Activated naive CD8-positive, alpha-beta T cell treated with anti-CD3 and anti-CD28 coated beads, Interleukin-2, amount 10 ng/mL, durations not matched to agents 7 days and 5 days (primary cell): Measurements from ENCODE around the gene ARMC12. TPM values are rescaled to one million over a fixed set of nuclear protein-coding genes. Genes with fewer than 3 reads are reported as not detected.
A peak's percentile ranks its signal among the peaks of the same experiment; 100 is the strongest.

ENCODE experiments used
- ATAC-seq: fragments of 150-1000 bp; cut with Tn5 transposase; one replicate; pipeline ENCODE4 v1.10.0; 2021; ENCODE audit warnings: low read depth, moderate library complexity
- POLR2A ChIA-PET: fragments of 350-600 bp; sonication (Branson Sonifier 250); formaldehyde crosslinking; loops from one replicate; lab custom pipeline; 2021; ENCODE audit warnings: antibody characterized with exemption; lab: Charles Lee
- DNase-seq: peaks from one replicate; pipeline ENCODE4 v3.0.0; 2021
- H3K27ac Mint-ChIP-seq: one replicate; pipeline ENCODE4 v1.8.0; 2022; ENCODE audit warnings: mild to moderate bottlenecking, mixed read lengths
- H3K27me3 Mint-ChIP-seq: one replicate; pipeline ENCODE4 v1.8.0; 2022; ENCODE audit warnings: mild to moderate bottlenecking, moderate library complexity, mixed read lengths
- H3K36me3 Mint-ChIP-seq: one replicate; pipeline ENCODE4 v1.8.0; 2021; ENCODE audit warnings: mild to moderate bottlenecking, mixed read lengths
- H3K4me1 Mint-ChIP-seq: one replicate; pipeline ENCODE4 v1.8.0; 2021; ENCODE audit warnings: mixed read lengths
- H3K4me3 Mint-ChIP-seq: one replicate; pipeline ENCODE4 v1.8.0; 2022; ENCODE audit warnings: mild to moderate bottlenecking, moderate library complexity, mixed read lengths
- H3K9me3 Mint-ChIP-seq: one replicate; pipeline ENCODE4 v1.8.0; 2021; ENCODE audit warnings: mixed read lengths
- total RNA-seq, 2 experiments: library from RNA; stranded (reverse); gene quantifications; one replicate each; pipeline ENCODE4 v1.2.3, GENCODE V29; 2021

The ARMC12 gene
- total RNA-seq, 2 experiments from 2014 or later = 0.85 to 0.97 TPM

DNA sequence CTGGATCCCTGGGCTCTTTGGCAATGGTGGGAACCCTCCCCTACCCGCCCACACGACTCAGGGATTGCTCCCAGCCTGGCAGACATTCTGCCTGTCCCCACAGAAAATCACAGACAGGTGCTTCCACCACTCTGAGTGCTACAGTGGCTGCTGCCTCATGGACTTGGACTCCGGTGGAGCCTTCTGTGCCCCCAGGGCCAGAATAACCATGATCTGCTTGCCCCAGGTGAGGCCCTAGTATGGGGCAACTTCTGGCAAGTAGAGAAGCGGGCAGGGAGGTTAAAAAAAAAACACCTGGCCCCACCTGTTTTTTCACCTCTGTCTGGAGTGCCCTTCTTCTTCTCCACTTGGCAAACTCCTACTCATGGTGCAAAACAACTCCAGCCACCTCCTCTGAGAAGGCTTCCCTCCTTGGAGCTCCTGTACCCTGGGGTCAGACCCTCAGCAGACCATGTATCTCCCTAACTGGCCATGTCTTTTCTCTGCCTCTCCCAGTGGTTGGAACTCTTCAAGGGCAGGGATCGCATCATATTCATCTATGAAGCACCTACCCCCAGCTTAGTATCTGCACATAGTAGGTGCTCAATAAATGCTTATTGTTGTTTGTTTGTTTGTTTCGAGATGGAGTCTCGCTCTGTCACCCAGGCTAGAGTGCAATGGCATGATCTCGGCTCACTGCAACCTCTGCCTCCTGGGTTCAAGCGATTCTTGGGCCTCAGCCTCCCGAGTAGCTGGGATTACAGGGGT, 40.7 kb downstream of the ARMC12 start:
- no peak for ATAC-seq
- Mint-ChIP-seq H3K4me1 (peaks cover 4% of the 10 kb centered on the region), H3K27ac (no peak overlapping the region), H3K4me3 (peak overlapping the region; percentile 29), H3K36me3 (no peaks in the 10 kb centered on the region), H3K9me3 (no peaks in the 10 kb centered on the region), H3K27me3 (peaks cover 32% of the 10 kb centered on the region)
- no peak for DNase-seq
- POLR2A ChIA-PET = no interaction called here

DNA sequence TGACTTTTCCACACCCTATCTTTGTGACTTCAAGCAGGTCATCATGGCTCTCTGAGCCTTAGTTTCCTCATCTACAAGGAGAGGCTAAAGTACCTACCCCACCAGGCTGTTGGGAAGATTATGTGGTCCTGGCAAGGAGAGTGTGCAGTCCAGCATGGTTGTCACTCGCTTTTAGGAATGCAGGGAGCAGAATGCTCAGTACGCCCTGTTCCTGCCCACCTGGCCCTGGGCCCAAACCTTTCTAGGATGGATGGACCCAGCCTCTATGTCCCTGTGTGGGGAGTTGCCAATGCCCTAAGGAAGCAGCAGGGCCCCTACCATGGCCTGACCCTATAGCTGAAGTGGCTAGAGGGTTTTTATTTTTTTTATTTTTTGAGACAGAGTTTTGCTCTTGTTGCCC, 41.6 kb downstream of the ARMC12 start:
- Mint-ChIP-seq H3K27me3 (peaks cover 32% of the 10 kb centered on the region), H3K27ac (no peak overlapping the region), H3K4me3 (no peak overlapping the region), H3K4me1 (peaks cover 4% of the 10 kb centered on the region), H3K36me3 (no peaks in the 10 kb centered on the region), H3K9me3 (no peaks in the 10 kb centered on the region)
- ATAC-seq (no peak), DNase-seq (no peak)
- POLR2A ChIA-PET = no interaction called here

- ATAC-seq = no peak
- H3K36me3 Mint-ChIP-seq = no peaks in the 10 kb centered on the region
- H3K9me3 Mint-ChIP-seq = no peaks in the 10 kb centered on the region
- no peak within 1 kb of the TSS for H3K4me3 Mint-ChIP-seq
- peaks cover 33% of the 10 kb centered on the region for H3K27me3 Mint-ChIP-seq
- H3K27ac Mint-ChIP-seq = no peak within 1 kb of the TSS
- DNase-seq = no peak
- POLR2A ChIA-PET = interaction anchor here (0.5 kb wide), 1 partner anchor 931 kb away, joined by 3 read pairs; no protein-coding TSS in a partner anchor
- H3K4me1 Mint-ChIP-seq = peaks cover 3% of the 10 kb centered on the region
Measured at GRCh38 chr6:35780719-35781118, 43.9 kb downstream of the ARMC12 start, which contains the start of gene CLPSL1. Gene CLPSL1, plus strand, starts transcription at chr6:35781019. Its CDS starts 92 bp downstream, at chr6:35781111.

DNA sequence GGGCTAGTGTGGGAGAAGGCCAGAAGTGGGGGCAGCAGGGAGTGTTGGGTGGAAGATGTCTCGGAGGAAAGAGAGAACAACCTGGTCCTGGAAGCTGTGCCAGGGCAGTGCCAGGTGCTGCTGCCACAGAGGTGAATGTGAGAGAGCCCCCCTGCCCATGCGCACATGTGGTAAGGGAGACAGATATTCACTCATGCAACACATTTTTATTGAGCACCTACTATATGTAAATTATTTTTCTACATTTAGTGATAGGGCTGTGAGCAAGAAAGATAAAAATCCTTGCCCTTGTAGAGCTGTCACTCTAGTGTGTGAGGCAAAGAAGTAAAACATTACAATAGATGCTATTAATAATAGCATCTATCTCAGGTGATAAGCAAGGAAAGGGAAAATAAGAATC, 44.5 kb downstream of the ARMC12 start:
- Mint-ChIP-seq H3K9me3 (no peaks in the 10 kb centered on the region), H3K4me3 (no peak overlapping the region), H3K36me3 (no peaks in the 10 kb centered on the region), H3K27me3 (peaks cover 33% of the 10 kb centered on the region), H3K27ac (no peak overlapping the region), H3K4me1 (peaks cover 2% of the 10 kb centered on the region)
- ATAC-seq (no peak), DNase-seq (no peak)
- POLR2A ChIA-PET = no interaction called here

DNA sequence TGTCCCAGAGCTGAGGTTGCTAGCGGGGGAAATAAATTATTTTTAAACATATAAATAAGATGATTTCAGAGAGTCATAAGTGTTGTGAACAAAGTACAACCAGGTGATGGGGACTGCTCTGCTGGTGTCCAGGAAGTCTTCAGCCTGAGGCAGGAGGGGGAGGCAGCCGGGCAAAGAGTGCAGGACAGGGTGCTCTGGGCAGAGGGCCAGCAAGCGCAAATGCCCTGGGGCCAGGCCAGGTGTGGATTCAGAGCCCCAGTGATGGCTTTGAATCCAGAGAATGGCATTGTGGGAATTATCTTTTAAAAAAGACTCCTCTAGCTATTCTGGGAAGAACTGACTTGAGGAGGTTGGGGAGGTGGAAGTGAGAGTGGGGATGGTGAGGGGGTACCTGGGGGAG, 45.6 kb downstream of the ARMC12 start:
- ATAC-seq (no peak), DNase-seq (no peak)
- H3K27me3 Mint-ChIP-seq = peaks cover 37% of the 10 kb centered on the region
- no peaks in the 10 kb centered on the region for H3K9me3 Mint-ChIP-seq
- no peaks in the 10 kb centered on the region for H3K4me1 Mint-ChIP-seq
- no peaks in the 10 kb centered on the region for H3K36me3 Mint-ChIP-seq
- POLR2A ChIA-PET = no interaction called here
- no peak overlapping the region for H3K27ac Mint-ChIP-seq
- no peak overlapping the region for H3K4me3 Mint-ChIP-seq

GRCh38 chr6:35784200-35784599, 47.4 kb downstream of the ARMC12 start:
- Mint-ChIP-seq H3K27ac (no peak overlapping the region), H3K4me1 (no peaks in the 10 kb centered on the region), H3K36me3 (no peaks in the 10 kb centered on the region), H3K27me3 (peaks cover 42% of the 10 kb centered on the region), H3K4me3 (no peak overlapping the region), H3K9me3 (no peaks in the 10 kb centered on the region)
- no peak for ATAC-seq
- DNase-seq = no peak
- POLR2A ChIA-PET = interaction anchor here (0.7 kb wide), 1 partner anchor 117 kb away, joined by 3 read pairs; no protein-coding TSS in a partner anchor

DNA sequence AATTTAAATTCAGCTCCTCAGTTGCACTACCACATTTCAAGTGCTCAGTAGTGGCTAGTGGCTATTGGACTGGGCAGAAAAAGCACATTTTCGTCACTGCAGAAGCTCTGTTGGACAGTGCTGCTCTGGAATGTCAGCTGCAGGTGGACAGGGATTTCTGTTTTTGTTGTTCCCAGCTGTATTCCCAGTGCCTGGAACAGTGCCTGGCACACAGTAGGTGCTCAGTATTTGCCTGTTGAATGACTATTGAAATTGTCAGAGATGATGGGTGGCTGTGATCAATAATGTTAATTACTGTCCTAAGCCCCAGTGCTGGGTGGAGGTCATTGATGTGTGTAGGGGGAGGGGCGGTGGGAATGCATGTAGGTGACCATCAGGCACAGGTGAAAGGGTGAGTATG, 49.4 kb downstream of the ARMC12 start:
- DNase-seq = no peak
- POLR2A ChIA-PET = no interaction called here
- Mint-ChIP-seq H3K27me3 (peaks cover 46% of the 10 kb centered on the region), H3K27ac (no peak overlapping the region), H3K36me3 (no peaks in the 10 kb centered on the region), H3K4me1 (no peaks in the 10 kb centered on the region), H3K9me3 (no peaks in the 10 kb centered on the region), H3K4me3 (no peak overlapping the region)
- no peak for ATAC-seq

- no peaks in the 10 kb centered on the region for H3K9me3 Mint-ChIP-seq
- H3K27ac Mint-ChIP-seq = no peak overlapping the region
- no peak for DNase-seq
- H3K36me3 Mint-ChIP-seq = no peaks in the 10 kb centered on the region
- no peak overlapping the region for H3K4me3 Mint-ChIP-seq
- POLR2A ChIA-PET = no interaction called here
- peaks cover 46% of the 10 kb centered on the region for H3K27me3 Mint-ChIP-seq
- no peak for ATAC-seq
- H3K4me1 Mint-ChIP-seq = no peaks in the 10 kb centered on the region
Measured at GRCh38 chr6:35786810-35787209, 50.0 kb downstream of the ARMC12 start.

DNA sequence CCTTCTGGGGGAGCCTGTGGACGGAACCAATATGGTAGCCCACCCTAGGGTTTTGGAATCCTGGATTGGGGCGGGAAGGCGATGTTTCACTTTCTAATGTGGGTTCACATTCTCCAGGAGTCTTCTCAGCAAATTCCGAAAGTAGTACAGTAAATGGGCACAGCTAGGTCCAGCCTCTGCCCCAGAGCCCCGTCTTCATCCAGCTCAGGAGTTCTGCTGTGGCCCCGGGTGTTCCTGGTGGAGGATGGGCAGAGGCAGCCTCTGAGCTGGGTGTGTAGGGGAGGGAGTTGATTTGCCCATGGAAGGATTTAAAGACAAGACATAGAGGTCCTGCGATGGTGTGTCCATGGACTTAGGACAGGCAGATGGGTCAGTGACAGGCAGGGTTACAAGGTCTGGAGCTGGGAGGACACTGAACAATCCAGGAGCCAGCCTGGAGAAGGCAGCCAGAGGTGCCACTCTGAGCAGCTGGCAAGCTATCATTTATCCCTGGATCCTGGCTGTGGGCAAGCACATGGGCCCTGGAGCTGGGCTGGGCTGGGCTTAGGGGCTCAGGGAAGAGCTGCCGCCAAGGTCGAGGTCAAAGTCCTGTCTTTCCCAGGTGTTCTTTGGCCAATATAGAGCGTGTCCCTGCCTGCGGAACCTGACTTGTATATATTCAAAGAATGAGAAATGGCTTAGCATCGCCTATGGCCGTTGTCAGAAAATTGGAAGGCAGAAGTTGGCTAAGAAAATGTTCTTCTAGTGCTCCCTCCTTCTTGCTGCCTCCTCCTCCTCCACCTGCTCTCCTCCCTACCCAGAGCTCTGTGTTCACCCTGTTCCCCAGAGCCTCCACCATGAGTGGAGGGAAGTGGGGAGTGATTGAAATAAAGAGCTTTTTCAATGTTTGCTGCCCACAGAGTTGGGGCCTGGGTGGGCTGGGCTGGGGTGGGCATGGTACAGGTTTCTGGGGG, 50.7 kb downstream of the ARMC12 start:
- H3K27ac Mint-ChIP-seq = no peak overlapping the region
- peaks cover 44% of the 10 kb centered on the region for H3K27me3 Mint-ChIP-seq
- POLR2A ChIA-PET = interaction anchor here (0.6 kb wide), 1 partner anchor 629 kb away, joined by 4 read pairs; no protein-coding TSS in a partner anchor

GRCh38 chr6:35788423-35788982, 51.7 kb downstream of the ARMC12 start:
- Mint-ChIP-seq H3K36me3 (no peaks in the 10 kb centered on the region), H3K27me3 (peaks cover 47% of the 10 kb centered on the region), H3K4me1 (no peaks in the 10 kb centered on the region), H3K9me3 (no peaks in the 10 kb centered on the region), H3K4me3 (no peak overlapping the region), H3K27ac (no peak overlapping the region)
- DNase-seq (no peak), ATAC-seq (no peak)
- POLR2A ChIA-PET = no interaction called here

More for the DNA sequence above, 50.7 kb downstream of the ARMC12 start:
- DNase-seq = no peak
- Mint-ChIP-seq H3K9me3 (no peaks in the 10 kb centered on the region), H3K36me3 (no peaks in the 10 kb centered on the region), H3K4me1 (no peaks in the 10 kb centered on the region), H3K4me3 (no peak overlapping the region)
- ATAC-seq = no peak

DNA sequence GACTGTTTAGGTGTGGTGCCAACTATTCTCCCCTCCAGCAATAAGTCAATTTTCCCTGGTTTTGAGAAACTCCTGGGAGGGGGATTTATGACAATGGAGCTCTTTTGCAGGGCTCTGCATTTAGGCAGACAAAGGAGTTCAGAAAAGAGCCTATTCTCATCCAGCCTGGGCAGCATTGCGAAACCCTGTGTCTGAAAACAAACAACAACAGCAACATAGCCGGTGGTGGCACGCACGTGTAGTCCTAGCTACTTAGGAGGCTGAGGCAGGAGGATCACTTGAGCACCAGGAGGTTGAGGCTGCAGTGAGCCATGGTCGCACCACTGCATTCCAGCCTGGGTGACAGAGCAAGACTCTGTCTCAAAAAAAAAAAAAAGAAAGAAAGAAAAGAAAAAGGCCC, 53.9 kb downstream of the ARMC12 start:
- Mint-ChIP-seq H3K27me3 (peaks cover 40% of the 10 kb centered on the region), H3K4me3 (no peak overlapping the region), H3K36me3 (no peaks in the 10 kb centered on the region), H3K9me3 (no peaks in the 10 kb centered on the region), H3K27ac (no peak overlapping the region), H3K4me1 (no peaks in the 10 kb centered on the region)
- ATAC-seq (no peak), DNase-seq (no peak)
- POLR2A ChIA-PET = no interaction called here

GRCh38 chr6:35794536-35795452, 58.0 kb downstream of the ARMC12 start:
- H3K4me3 Mint-ChIP-seq = no peak overlapping the region
- H3K27ac Mint-ChIP-seq = no peak overlapping the region
- DNase-seq = no peak
- H3K4me1 Mint-ChIP-seq = no peaks in the 10 kb centered on the region
- no peak for ATAC-seq
- H3K27me3 Mint-ChIP-seq = peaks cover 10% of the 10 kb centered on the region
- H3K9me3 Mint-ChIP-seq = no peaks in the 10 kb centered on the region
- no peaks in the 10 kb centered on the region for H3K36me3 Mint-ChIP-seq
- POLR2A ChIA-PET = no interaction called here
